Ishikawa (cell line): ENCODE data around the gene RIIAD1.

Source experiments
- CEBPB ChIP-seq: IDR thresholded peaks from 2 replicates; pipeline ENCODE4 v1.6.1; 2012
- CREB1 ChIP-seq: IDR thresholded peaks from 2 replicates; pipeline ENCODE4 v1.6.1; 2012; ENCODE audit warnings: low read depth
- EGR1 ChIP-seq: IDR thresholded peaks from 2 replicates; pipeline ENCODE4 v1.6.1; 2012
- EP300 ChIP-seq: IDR thresholded peaks from 2 replicates; pipeline ENCODE4 v1.6.1; 2012; ENCODE audit warnings: borderline replicate concordance
- FOXM1 ChIP-seq: IDR thresholded peaks from 2 replicates; pipeline ENCODE4 v1.6.1; 2012; ENCODE audit warnings: low read depth, borderline replicate concordance
- NFIC ChIP-seq: IDR thresholded peaks from 2 replicates; pipeline ENCODE4 v1.6.1; 2012
- RAD21 ChIP-seq: IDR thresholded peaks from 2 replicates; pipeline ENCODE4 v1.6.1; 2012; ENCODE audit warnings: low read depth
- REST ChIP-seq: IDR thresholded peaks from 2 replicates; pipeline ENCODE4 v1.6.1; 2012; ENCODE audit warnings: low read depth, mild to moderate bottlenecking
- TAF1 ChIP-seq: IDR thresholded peaks from 2 replicates; pipeline ENCODE4 v1.6.1; 2012; ENCODE audit warnings: low read depth, mild to moderate bottlenecking
- TCF12 ChIP-seq: IDR thresholded peaks from 2 replicates; pipeline ENCODE4 v1.6.1; 2012; ENCODE audit warnings: low read depth
- TEAD4 ChIP-seq: IDR thresholded peaks from 2 replicates; pipeline ENCODE4 v1.6.1; 2012
- USF1 ChIP-seq: IDR thresholded peaks from 2 replicates; pipeline ENCODE4 v1.6.1; 2012
- YY1 ChIP-seq: IDR thresholded peaks from 2 replicates; pipeline ENCODE4 v1.6.1; 2012; ENCODE audit warnings: low read depth
- ZBTB7A ChIP-seq: IDR thresholded peaks from 2 replicates; pipeline ENCODE4 v1.6.1; 2012; ENCODE audit warnings: low read depth
- TF ChIP-seq, protein P1 (sequence below): IDR thresholded peaks from 2 replicates; pipeline ENCODE4 v1.6.1; 2012

The RIIAD1 gene

GRCh38 chr1:151721788-151722510 is 627 bp downstream of the RIIAD1 start:
- TF ChIP-seq EGR1 (no peak), USF1 (no peak), NFIC (no peak), CEBPB (no peak), REST (no peak), TCF12 (no peak), FOXM1 (no peak), CREB1 (no peak), TEAD4 (no peak), EP300 (no peak), ZBTB7A (no peak), YY1 (no peak)
- TF ChIP-seq, protein P1, sequence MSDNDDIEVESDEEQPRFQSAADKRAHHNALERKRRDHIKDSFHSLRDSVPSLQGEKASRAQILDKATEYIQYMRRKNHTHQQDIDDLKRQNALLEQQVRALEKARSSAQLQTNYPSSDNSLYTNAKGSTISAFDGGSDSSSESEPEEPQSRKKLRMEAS = no peak

- TF ChIP-seq RAD21 (no peak), USF1 (no peak), TAF1 (no peak), CEBPB (no peak), EP300 (no peak), FOXM1 (no peak), CREB1 (no peak), EGR1 (no peak), REST (no peak), YY1 (no peak), ZBTB7A (no peak), NFIC (no peak), TCF12 (no peak), TEAD4 (no peak)
- TF ChIP-seq, protein P1 = no peak
Measured at GRCh38 chr1:151723726-151724370, 2.5 kb downstream of the RIIAD1 start.

GRCh38 chr1:151728151-151729054 is 7.1 kb downstream of the RIIAD1 start:
- TF ChIP-seq CEBPB = no peak
- TF ChIP-seq, protein P1 = no peak
- no peak for TF ChIP-seq REST
- TF ChIP-seq TCF12 = no peak
- no peak for TF ChIP-seq YY1
- TF ChIP-seq RAD21 = no peak
- no peak for TF ChIP-seq ZBTB7A
- TF ChIP-seq TAF1 = no peak
- TF ChIP-seq TEAD4 = no peak
